Small intestine (tissue), 7 donors: ENCODE results near the gene AK8. TPM values are rescaled to one million over a fixed set of nuclear protein-coding genes. Genes with fewer than 3 reads are reported as not detected.

Source experiments
- DNase-seq, 2 donors: peaks; one replicate each; pipeline versions ENCODE4 v3.0.0 to v3.0.0-alpha.2; 2013
- FAIRE-seq: peaks from 2 replicates; lab custom pipeline; 2012; peaks lifted over from hg19 to GRCh38; lab: Jason Lieb, UNC
- H3K27ac ChIP-seq, 3 donors: one replicate each; pipeline ENCODE4 v1.5.1; 2013; ENCODE audit warnings: low read length in 2 of 3, mild to moderate bottlenecking in 2 of 3, control low read depth in 1 of 3, inconsistent platforms in 1 of 3, low read depth in 1 of 3, moderate library complexity in 1 of 3
- H3K27me3 ChIP-seq, 3 donors: one replicate each; pipeline ENCODE4 v1.6.1; 2013; ENCODE audit warnings: low read length in 3 of 3, inconsistent platforms in 1 of 3; ENCODE audit not compliant: control insufficient read depth in 3 of 3, insufficient read depth in 3 of 3
- H3K36me3 ChIP-seq, 3 donors: one replicate each; pipeline ENCODE4 v1.6.1; 2013; ENCODE audit warnings: low read length in 3 of 3, inconsistent platforms in 1 of 3, low read depth in 1 of 3, mild to moderate bottlenecking in 1 of 3, moderate library complexity in 1 of 3; ENCODE audit not compliant: control insufficient read depth in 3 of 3, insufficient read depth in 2 of 3
- H3K4me1 ChIP-seq, 3 donors: one replicate each; pipeline ENCODE4 v1.6.1; 2013; ENCODE audit warnings: low read length in 2 of 3, inconsistent platforms in 1 of 3, low read depth in 1 of 3, mild to moderate bottlenecking in 1 of 3, moderate library complexity in 1 of 3; ENCODE audit not compliant: control insufficient read depth in 3 of 3, insufficient read depth in 2 of 3
- H3K4me3 ChIP-seq, 3 donors: one replicate each; pipeline ENCODE4 v1.5.1; 2013; ENCODE audit warnings: low read length in 3 of 3, control low read depth in 1 of 3, inconsistent platforms in 1 of 3, low read depth in 1 of 3, mild to moderate bottlenecking in 1 of 3, moderate library complexity in 1 of 3
- H3K9me3 ChIP-seq, 2 donors: one replicate each; pipeline ENCODE4 v1.6.1; 2013; ENCODE audit warnings: low read depth in 1 of 2, low read length in 1 of 2; ENCODE audit not compliant: control insufficient read depth in 2 of 2, insufficient read depth in 1 of 2
- WGBS, 3 donors: extraction: QIAGEN DNeasy Blood & Tissue Kit; methylation state at CpG; one replicate each; pipeline ENCODE4 v1.1.7; 2013; 5-methylcytosine and 5-hydroxymethylcytosine counted together
- polyA plus RNA-seq, 4 donors: library from polyadenylated mRNA; stranded (reverse) in 3 of 4; unstranded in 1 of 4; fragments of 200-250 nt in 3 of 4; fragments of 120-200 nt in 1 of 4; gene quantifications; one replicate each; pipeline versions ENCODE4 v1.2.1 to v1.2.3, GENCODE V29; 2013
- donor health status: healthy with polysubstance abuse.
- donor health status: control.
- donor health status: control.
- donor health status: Bipolar disorder and iron deficiency.
- donor health status: healthy.

Gene AK8
- polyA plus RNA-seq, 4 donors: 0.09 to 3.0 TPM; not detected in 2

- Histone ChIP-seq H3K9me3 (no peaks in the 10 kb centered on the region), H3K27me3 (no peaks in the 10 kb centered on the region), H3K36me3 (no peaks in the 10 kb centered on the region), H3K4me3 (no peak overlapping the region), H3K4me1 (no peaks in the 10 kb centered on the region), H3K27ac (no peak overlapping the region)
- FAIRE-seq (no peak), DNase-seq (no peak)
- 87 to 92% (median 91%) methylated on average over 15 of the region's 15 CpGs for WGBS, 3 donors
Measured at GRCh38 chr9:132846918-132847515, 31.1 kb downstream of the AK8 start.

GRCh38 chr9:132846109-132846917 is 31.8 kb downstream of the AK8 start:
- Histone ChIP-seq H3K36me3 (no peaks in the 10 kb centered on the region), H3K27ac (no peak overlapping the region), H3K27me3 (no peaks in the 10 kb centered on the region), H3K4me1 (no peaks in the 10 kb centered on the region), H3K4me3 (no peak overlapping the region), H3K9me3 (no peaks in the 10 kb centered on the region)
- no peak for DNase-seq
- WGBS, 3 donors: 83 to 86% (median 85%) methylated on average over 12 of the region's 12 CpGs
- no peak for FAIRE-seq

GRCh38 chr9:132842124-132843044 is 35.7 kb downstream of the AK8 start:
- no peak overlapping the region for H3K4me3 ChIP-seq
- H3K36me3 ChIP-seq: no peaks in the 10 kb centered on the region
- no peaks in the 10 kb centered on the region for H3K4me1 ChIP-seq
- no peak overlapping the region for H3K27ac ChIP-seq
- no peak for DNase-seq
- H3K27me3 ChIP-seq: no peaks in the 10 kb centered on the region
- 83 to 89% (median 84%) methylated on average over 5 of the region's 5 CpGs for WGBS, 3 donors
- FAIRE-seq: no peak
- no peaks in the 10 kb centered on the region for H3K9me3 ChIP-seq

GRCh38 chr9:132840980-132841379 is 37.1 kb downstream of the AK8 start:
- DNase-seq (no peak), FAIRE-seq (no peak)
- Histone ChIP-seq H3K4me1 (no peaks in the 10 kb centered on the region), H3K27me3 (no peaks in the 10 kb centered on the region), H3K4me3 (no peak overlapping the region), H3K36me3 (no peaks in the 10 kb centered on the region), H3K27ac (no peak overlapping the region), H3K9me3 (no peaks in the 10 kb centered on the region)
- 69 to 81% (median 74%) methylated on average over 13 of the region's 13 CpGs for WGBS, 3 donors

- H3K9me3 ChIP-seq: no peaks in the 10 kb centered on the region
- no peak overlapping the region for H3K27ac ChIP-seq
- H3K4me3 ChIP-seq: no peak overlapping the region
- WGBS, 3 donors: 89 to 91% (median 90%) methylated on average over 4 of the region's 4 CpGs
- no peaks in the 10 kb centered on the region for H3K36me3 ChIP-seq
- DNase-seq (no peak), FAIRE-seq (no peak)
- H3K4me1 ChIP-seq: no peaks in the 10 kb centered on the region
- no peaks in the 10 kb centered on the region for H3K27me3 ChIP-seq
Measured at GRCh38 chr9:132838291-132838690, 39.8 kb downstream of the AK8 start.

- Histone ChIP-seq H3K9me3 (no peaks in the 10 kb centered on the region), H3K27me3 (no peaks in the 10 kb centered on the region), H3K27ac (no peak overlapping the region), H3K4me1 (no peaks in the 10 kb centered on the region), H3K4me3 (no peak overlapping the region), H3K36me3 (no peaks in the 10 kb centered on the region)
- DNase-seq (no peak), FAIRE-seq (no peak)
- WGBS, 3 donors: 85 to 87% (median 86%) methylated on average over 16 of the region's 16 CpGs
Measured at GRCh38 chr9:132837501-132838286, 40.4 kb downstream of the AK8 start.

GRCh38 chr9:132834343-132834742 is 43.7 kb downstream of the AK8 start:
- DNase-seq (no peak), FAIRE-seq (no peak)
- Histone ChIP-seq H3K4me3 (no peak overlapping the region), H3K27me3 (no peaks in the 10 kb centered on the region), H3K4me1 (no peaks in the 10 kb centered on the region), H3K36me3 (no peaks in the 10 kb centered on the region), H3K9me3 (no peaks in the 10 kb centered on the region), H3K27ac (no peak overlapping the region)
- WGBS, 3 donors: 72 to 86% (median 80%) methylated on average over 7 of the region's 7 CpGs
